BLaER1 (cell line): ENCODE measurements around the gene ZC3H7A.

Experiments used
- H3K27ac ChIP-seq: shearing (Covaris generic); formaldehyde crosslinking; 2 replicates; pipeline ENCODE4 v1.8.1; 2022
- H3K27me3 ChIP-seq: shearing (Covaris generic); formaldehyde crosslinking; 2 replicates; pipeline ENCODE4 v1.8.1; 2022
- H3K36me3 ChIP-seq: shearing (Covaris generic); formaldehyde crosslinking; 2 replicates; pipeline ENCODE4 v1.8.1; 2022
- H3K4me1 ChIP-seq: shearing (Covaris generic); formaldehyde crosslinking; 2 replicates; pipeline ENCODE4 v1.8.1; 2022
- H3K4me2 ChIP-seq: shearing (Covaris generic); formaldehyde crosslinking; 2 replicates; pipeline ENCODE4 v1.8.1; 2022
- H3K4me3 ChIP-seq: shearing (Covaris generic); formaldehyde crosslinking; 2 replicates; pipeline ENCODE4 v1.8.1; 2022
- H3K9ac ChIP-seq: shearing (Covaris generic); formaldehyde crosslinking; 2 replicates; pipeline ENCODE4 v1.8.1; 2022
- H3K9me3 ChIP-seq: shearing (Covaris generic); formaldehyde crosslinking; 2 replicates; pipeline ENCODE4 v1.8.1; 2022
- H4K20me1 ChIP-seq: shearing (Covaris generic); formaldehyde crosslinking; 2 replicates; pipeline ENCODE4 v1.8.1; 2022
- Cebpa-rat ChIP-seq: shearing (Covaris generic); IDR thresholded peaks from 2 replicates; pipeline ENCODE4 v1.8.1; 2022

The ZC3H7A gene

DNA sequence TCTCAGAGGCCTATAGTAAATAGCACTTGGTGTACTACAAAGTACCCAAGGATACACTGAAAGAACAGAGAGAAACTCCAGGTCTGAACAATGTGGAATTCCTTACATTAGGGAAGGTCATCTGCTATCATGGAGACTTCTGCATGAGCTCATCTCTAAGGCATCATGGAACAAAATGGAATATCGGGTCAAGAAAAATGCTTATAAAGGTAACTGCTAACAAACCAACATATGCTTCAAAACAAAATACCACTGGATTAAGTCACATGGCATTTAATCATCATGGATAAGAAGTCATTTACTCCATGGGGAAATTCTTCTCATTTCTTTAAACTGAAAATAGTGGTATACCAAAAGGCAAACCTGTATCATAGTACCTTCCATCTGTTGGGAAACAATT lies 88.6 kb downstream of the ZC3H7A start:
- H3K27me3 ChIP-seq, result no peaks in the 10 kb centered on the region
- H3K4me3 ChIP-seq, result no peak overlapping the region
- H3K36me3 ChIP-seq, result peaks cover 79% of the 10 kb centered on the region
- H3K9ac ChIP-seq, result no peak overlapping the region
- H3K4me1 ChIP-seq, result peaks cover 23% of the 10 kb centered on the region
- H4K20me1 ChIP-seq, result peaks cover 21% of the 10 kb centered on the region; the same call in 1 of the 2 replicates
- H3K27ac ChIP-seq, result no peak overlapping the region
- TF ChIP-seq Cebpa-rat, result no peak
- no peak overlapping the region for H3K4me2 ChIP-seq
- no peaks in the 10 kb centered on the region for H3K9me3 ChIP-seq

DNA sequence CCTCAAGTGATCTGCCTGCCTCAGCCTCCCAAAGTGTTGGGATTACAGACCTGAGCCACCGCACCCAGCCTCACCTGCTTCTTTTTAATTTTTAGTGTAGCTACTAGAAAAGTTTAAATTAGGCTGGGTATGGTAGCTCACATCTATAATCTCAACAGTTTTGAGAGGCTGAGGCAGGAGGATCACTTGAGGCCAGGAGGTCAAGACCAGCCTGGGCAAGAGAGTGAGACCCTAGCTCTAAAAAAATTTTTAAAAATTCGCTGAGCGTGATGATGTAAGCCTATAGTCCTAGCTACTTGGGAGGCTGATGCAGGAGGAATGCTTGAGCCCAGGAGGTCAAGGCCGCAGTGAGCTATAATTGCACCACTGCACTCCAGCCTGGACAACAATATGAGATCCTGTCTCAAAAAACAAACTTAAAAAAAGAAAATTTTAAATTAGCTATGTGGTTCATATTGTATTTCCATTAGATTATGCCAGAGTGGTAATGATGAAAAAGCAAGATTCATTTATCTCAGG lies 89.3 kb downstream of the ZC3H7A start:
- no peak overlapping the region for H3K4me2 ChIP-seq
- peaks cover 23% of the 10 kb centered on the region; the same call in 1 of the 2 replicates for H4K20me1 ChIP-seq
- no peak overlapping the region for H3K27ac ChIP-seq
- no peak for TF ChIP-seq Cebpa-rat
- H3K27me3 ChIP-seq, result no peaks in the 10 kb centered on the region
- peaks cover 77% of the 10 kb centered on the region for H3K36me3 ChIP-seq
- H3K9ac ChIP-seq, result no peak overlapping the region
- no peaks in the 10 kb centered on the region for H3K9me3 ChIP-seq
- H3K4me3 ChIP-seq, result no peak overlapping the region
- peaks cover 23% of the 10 kb centered on the region for H3K4me1 ChIP-seq

DNA sequence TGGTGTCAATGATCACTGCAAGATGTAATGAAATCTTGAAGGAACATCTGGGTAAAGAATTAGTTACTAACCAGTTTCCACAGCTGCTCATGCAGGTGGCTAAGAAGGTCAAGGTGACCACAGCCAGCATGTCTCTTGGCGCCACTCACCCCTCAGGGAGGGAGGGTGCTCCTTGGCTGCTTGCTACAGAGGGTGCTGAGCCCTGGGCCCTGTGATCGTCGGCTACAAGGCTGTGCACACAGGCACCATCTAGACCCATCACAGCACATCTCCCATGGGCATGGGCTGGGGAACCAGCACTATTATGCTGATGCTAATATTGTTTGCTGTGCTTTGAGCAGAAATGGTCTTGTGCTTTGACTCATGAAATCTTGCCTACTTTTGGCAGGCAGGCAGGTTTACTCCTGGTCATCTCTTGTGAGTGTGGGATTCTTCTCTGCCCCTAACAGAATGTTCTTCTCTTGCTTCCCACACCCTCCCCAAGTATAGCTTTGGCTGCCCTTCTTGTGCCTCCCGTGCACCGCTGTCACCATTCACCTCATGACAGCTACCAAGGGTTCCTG lies 90.8 kb downstream of the ZC3H7A start:
- no peak overlapping the region for H3K27ac ChIP-seq
- H3K27me3 ChIP-seq, result no peaks in the 10 kb centered on the region
- H3K4me2 ChIP-seq, result no peak overlapping the region
- H3K4me1 ChIP-seq, result peaks cover 23% of the 10 kb centered on the region
- no peak overlapping the region for H3K4me3 ChIP-seq
- H3K36me3 ChIP-seq, result peaks cover 69% of the 10 kb centered on the region
- no peaks in the 10 kb centered on the region for H3K9me3 ChIP-seq
- no peak overlapping the region for H3K9ac ChIP-seq
- H4K20me1 ChIP-seq, result peaks cover 29% of the 10 kb centered on the region; the same call in 1 of the 2 replicates
- TF ChIP-seq Cebpa-rat, result no peak

DNA sequence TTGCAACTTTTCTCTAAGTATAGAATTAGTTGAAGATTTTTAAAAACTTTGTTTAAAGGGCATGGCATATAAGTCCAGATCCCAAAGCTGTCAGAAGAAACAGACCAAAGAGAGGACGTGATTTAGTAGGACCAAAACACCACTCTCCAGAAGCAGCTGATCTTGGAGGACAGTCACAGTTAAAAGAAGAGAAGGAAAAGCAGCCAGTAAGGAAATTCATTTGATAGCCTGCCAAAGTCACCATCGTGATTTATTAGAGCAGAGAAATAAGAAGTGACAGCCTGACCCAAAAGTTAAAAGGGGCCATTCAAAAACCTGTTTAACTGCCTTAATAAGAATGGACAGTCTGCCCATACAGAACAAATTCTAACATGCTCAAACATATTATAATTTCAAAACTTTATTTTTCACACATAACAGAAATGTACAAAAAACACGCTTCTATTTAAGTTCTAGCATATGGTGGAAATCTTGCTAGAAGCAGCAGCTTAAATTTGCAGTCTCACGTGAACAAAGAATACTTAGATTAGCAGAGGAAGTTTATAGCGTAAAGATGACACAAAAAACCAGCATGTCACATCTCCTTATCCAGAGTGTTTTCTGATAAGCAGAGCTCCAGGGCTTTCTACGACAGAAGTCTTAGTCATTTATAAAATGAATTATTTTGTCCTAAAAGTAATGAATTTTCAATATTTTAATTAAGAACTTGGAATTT lies 91.6 kb downstream of the ZC3H7A start:
- Histone ChIP-seq H3K36me3 (peaks cover 69% of the 10 kb centered on the region), H4K20me1 (peaks cover 28% of the 10 kb centered on the region; the same call in 1 of the 2 replicates), H3K27ac (no peak overlapping the region), H3K4me1 (peaks cover 17% of the 10 kb centered on the region), H3K4me2 (no peak overlapping the region), H3K9ac (no peak overlapping the region), H3K9me3 (no peaks in the 10 kb centered on the region), H3K27me3 (no peaks in the 10 kb centered on the region), H3K4me3 (no peak overlapping the region)
- TF ChIP-seq Cebpa-rat, result no peak
